ENCODE results near the gene FOXN3.

The FOXN3 gene

DNA sequence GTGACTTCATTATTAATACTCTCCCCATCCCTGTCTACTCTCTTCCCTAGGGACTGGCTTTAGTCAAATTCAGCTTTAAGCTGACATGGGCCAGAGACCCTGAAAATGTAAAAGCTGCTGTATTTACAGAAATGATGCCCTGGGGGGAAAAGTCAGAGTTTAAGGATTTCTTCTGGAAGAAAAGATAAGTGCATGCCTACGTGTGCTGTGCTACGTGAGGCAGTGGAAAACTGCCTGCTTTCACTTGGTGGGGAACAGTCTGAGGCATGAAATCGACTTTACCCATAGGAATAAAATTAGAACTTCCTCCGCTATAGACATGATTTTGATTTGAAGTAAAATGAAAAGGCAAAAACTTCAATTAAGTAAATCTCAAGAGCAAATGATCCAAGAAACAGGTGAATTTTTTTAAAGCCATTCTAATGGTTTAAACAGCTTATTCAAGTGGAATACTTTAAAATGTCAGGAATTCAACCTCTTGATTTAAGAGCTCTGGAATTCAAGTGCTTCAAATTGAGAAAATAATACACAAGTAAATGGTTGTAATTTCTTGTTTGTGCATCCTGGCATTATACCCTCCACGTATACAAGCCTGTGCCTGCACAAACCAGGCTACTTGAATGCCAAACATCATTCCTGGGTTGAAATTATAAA lies 168.5 kb downstream of the FOXN3 start:
- no peak for DNase-seq

DNA sequence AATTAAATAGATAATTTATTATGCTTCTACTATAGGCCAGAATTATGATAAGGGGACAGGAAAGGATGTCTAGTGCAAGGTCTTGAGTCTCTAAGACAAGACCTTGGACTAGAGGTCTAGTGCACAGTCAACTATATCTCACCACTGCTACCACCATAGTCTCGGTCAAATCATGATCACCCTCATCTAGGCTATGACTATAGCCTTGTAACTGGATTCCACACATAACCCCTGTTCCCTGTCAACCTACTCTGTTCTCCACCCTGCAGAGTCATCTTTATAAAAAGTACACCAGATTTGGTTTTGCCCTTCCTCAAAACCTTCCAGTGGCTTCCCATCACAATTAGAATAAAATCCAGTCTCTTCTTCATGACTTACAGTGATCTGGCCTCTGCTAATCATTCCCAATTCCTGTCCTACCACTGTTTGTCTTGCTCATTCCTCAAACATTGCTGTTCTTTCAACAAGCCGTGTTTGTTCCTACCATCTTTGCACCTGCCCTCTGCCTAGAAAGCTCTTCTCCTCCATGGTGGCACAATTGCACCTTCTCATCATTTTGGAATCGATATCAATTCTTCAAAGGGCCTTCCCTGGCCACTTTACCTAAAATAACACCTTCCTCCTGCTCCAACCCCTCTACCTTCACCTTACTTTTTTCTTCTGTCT lies 169.4 kb downstream of the FOXN3 start:
- in situ Hi-C loops (cut with MboI; ENCODE audit: low pct_unique_long_range_greater_than_20kb, low sequenced_read_pairs), result no loop called here
- DNase-seq, result no peak

More for the DNA sequence above, 168.5 kb downstream of the FOXN3 start:
- in situ Hi-C loops (cut with MboI; ENCODE audit: low pct_unique_long_range_greater_than_20kb, low sequenced_read_pairs), result no loop called here

DNA sequence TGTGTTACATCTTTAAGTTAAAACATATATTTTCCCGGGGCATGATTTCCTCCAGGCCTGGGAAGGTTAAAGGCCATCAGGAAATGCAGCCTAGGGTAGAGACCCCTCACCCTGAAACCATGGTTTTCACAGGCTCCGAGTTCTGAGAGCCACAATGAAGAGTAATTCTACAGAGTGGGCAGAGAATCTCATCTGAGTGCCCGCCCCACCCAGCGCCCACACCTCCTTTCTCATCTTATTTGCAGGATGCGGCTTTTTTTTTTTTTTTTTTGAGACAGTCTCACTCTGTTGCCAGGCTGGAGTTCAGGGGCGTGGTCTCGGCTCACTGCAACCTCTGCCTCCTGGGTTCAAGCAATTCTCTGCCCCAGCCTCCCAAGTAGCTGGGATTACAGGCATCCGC lies 170.7 kb downstream of the FOXN3 start:
- in situ Hi-C loops (cut with MboI; ENCODE audit: low pct_unique_long_range_greater_than_20kb, low sequenced_read_pairs), result no loop called here
- DNase-seq, result no peak

- DNase-seq, result no peak
- in situ Hi-C loops (cut with MboI; ENCODE audit: low pct_unique_long_range_greater_than_20kb, low sequenced_read_pairs), result no loop called here
Observed at GRCh38 chr14:89245802-89246201, 171.2 kb downstream of the FOXN3 start.

DNA sequence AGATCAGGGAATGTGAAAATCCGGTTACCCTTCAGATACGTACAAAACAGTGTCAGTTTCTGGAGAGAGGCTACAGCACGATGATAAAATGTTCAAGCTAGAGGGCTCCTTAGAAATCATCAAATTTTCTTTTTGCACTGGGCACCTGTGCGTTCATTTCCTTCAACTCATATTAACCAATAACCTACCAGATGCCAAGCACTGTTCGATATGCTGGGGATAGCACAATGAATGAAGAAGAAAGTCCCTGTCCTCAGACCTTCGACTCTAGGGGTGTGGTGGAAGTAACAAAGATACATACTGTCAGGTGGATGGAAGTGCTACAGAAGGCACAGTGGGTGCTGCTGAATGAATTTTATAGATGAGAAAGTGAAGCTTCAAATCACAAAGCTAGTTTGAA lies 172.3 kb downstream of the FOXN3 start:
- in situ Hi-C loops (cut with MboI; ENCODE audit: low pct_unique_long_range_greater_than_20kb, low sequenced_read_pairs), result no loop called here
- DNase-seq, result no peak

DNA sequence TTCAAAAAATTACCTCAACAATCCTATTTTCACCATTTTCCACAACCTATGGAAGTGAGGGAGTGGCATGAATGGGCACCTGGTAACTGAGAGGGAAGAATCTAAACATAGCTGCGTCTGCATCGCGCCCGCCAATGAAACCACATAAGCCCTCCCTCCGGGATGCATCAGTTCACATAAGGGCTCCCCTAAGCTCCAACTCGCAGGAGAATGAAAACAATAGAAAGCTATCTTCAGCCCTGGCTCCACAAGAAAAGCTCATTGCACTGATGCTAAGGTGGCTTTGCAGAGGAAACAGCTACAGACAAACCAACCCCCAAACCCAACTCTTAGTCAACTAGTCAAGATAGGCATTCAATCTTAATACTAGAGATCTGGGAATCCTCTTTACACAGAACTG lies 173.3 kb downstream of the FOXN3 start:
- in situ Hi-C loops (cut with MboI; ENCODE audit: low pct_unique_long_range_greater_than_20kb, low sequenced_read_pairs), result no loop called here

DNA sequence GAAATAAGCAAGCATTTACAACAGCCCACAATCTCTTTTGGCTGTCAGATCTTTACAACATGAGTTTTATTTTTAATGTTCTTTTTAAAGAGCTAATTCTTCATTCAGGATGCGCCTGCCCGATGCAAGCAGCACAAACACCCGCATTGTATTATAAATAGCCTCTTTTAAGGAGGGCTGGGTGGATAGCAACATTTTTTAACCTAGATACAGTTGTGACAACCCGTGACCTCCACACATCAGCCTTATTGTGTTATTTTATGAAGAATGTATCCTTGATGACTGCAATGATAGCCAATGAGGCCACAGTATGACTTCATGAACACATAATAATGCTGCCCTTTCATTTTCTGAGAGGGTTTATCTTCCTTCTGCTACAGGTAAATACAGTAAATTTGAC lies 173.7 kb downstream of the FOXN3 start:
- in situ Hi-C loops (cut with MboI; ENCODE audit: low pct_unique_long_range_greater_than_20kb, low sequenced_read_pairs), result no loop called here
- DNase-seq, result no peak

More for the DNA sequence above, 173.3 kb downstream of the FOXN3 start:
- DNase-seq, result no peak

GRCh38 chr14:89242652-89243279 lies 174.3 kb downstream of the FOXN3 start:
- no peak for DNase-seq
- in situ Hi-C loops (cut with MboI; ENCODE audit: low pct_unique_long_range_greater_than_20kb, low sequenced_read_pairs), result no loop called here

DNA sequence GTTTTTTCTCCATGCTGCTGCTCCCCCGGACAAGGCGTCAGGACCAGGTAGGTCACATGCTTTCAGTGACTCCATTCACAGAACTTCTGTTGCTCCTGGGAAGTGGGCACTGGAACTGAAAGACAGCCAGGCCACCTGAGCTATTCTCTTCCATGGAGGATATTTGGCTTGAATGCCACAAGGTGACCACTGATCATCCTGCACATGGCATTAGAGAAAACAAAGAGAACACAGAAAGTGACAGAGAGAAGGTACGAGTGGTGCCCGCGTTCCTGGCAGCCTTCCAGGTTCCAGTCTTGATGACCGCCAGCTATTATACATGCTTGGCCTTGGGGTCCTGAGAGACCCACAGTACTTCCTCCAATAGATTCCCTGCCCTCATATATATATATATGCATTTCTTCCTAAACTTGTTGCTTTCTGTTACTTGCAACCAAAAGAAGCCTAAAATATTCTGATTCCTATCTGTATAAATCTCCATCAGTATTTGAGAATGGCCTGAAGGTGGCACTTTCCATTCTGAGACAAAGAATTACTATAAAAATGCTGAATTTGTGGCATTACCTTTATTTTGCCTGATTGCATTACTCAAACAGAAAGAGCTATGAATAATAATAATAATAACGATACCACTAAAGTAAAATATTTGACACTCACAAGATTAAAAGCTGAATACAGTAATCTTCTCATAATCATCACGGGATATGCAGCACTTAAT lies 174.9 kb downstream of the FOXN3 start:
- DNase-seq, result no peak
- in situ Hi-C loops (cut with MboI; ENCODE audit: low pct_unique_long_range_greater_than_20kb, low sequenced_read_pairs), result no loop called here

- in situ Hi-C loops (cut with MboI; ENCODE audit: low pct_unique_long_range_greater_than_20kb, low sequenced_read_pairs), result no loop called here
- peak; percentile 14 for DNase-seq
Observed at GRCh38 chr14:89241257-89241656, 175.8 kb downstream of the FOXN3 start.

- peak; percentile 32 for DNase-seq
- in situ Hi-C loops (cut with MboI; ENCODE audit: low pct_unique_long_range_greater_than_20kb, low sequenced_read_pairs), result no loop called here
Observed at GRCh38 chr14:89240414-89240813, 176.6 kb downstream of the FOXN3 start.

DNA sequence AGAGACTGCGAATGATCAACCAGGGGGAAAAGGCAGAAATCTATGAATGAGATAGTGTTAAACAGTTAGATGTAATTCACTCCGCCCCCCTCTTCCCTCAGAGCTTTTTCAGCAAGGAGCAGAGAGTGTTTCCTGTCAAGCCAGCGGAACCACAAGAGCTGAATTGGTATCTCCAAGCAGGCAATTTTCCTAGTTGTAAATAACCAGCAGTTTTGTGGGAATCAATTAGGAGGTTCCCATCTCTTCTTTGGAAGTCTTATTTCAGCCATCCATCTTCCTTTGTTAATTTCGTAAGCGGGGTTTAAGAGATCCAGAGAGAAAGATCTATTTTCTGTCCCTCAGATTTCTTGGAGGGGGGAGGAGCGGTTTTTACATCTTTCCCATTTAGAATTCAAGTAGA lies 178.0 kb downstream of the FOXN3 start:
- DNase-seq, result no peak
- in situ Hi-C loops (cut with MboI; ENCODE audit: low pct_unique_long_range_greater_than_20kb, low sequenced_read_pairs), result no loop called here

DNA sequence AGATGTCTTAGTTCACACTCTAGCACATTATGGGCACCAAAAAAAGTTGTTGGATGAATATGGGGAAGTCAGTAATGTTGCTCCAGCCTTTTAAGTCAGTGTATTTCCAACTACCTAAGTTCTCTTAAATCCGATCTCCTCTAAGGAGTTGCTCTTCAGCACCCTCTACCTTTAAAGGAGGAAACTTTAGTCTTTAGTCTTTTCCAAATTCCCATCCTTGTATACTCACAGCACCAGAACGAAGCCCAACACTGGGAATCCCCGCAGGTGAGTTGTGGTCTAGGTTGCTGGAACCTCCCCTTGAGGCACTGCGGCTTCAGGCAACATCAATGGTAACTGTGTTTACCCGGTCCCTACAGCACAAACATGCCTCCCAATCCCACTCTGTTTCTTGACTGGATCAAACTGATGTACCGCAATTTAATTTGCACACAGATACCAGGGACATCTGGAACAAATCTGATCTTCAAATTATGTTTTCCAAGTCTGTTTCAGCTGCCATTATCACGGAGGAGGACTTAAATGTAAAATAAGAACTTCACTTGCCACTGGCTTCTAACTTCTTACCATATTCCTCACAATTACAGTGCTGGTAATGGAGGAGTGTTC lies 179.0 kb downstream of the FOXN3 start:
- peak; percentile 38 for DNase-seq
- in situ Hi-C loops (cut with MboI; ENCODE audit: low pct_unique_long_range_greater_than_20kb, low sequenced_read_pairs), result no loop called here

- in situ Hi-C loops (cut with MboI; ENCODE audit: low pct_unique_long_range_greater_than_20kb, low sequenced_read_pairs), result no loop called here
Observed at GRCh38 chr14:89236851-89237250, 180.2 kb downstream of the FOXN3 start.

DNA sequence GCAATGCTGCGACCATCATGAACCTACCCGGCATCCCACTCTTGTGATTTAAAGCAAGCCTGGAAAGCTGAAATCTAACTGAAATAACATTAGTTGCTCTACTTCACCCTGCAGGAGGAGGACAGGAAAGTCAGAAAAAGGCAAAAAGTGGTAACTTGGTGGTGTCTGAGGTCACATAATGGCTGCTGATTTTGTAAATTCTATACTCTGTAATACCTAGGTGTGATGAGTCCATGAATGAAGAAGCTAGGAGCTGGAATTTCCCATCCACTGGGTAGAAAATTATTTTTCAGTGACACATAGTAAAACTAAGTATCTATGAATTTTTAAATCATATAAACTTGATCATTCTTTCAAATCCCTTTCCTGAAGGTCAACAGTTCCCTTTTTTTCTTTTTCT lies 183.8 kb downstream of the FOXN3 start:
- no peak for DNase-seq
- in situ Hi-C loops (cut with MboI; ENCODE audit: low pct_unique_long_range_greater_than_20kb, low sequenced_read_pairs), result no loop called here

More at GRCh38 chr14:89236851-89237250, 180.2 kb downstream of the FOXN3 start:
- DNase-seq, result no peak

DNA sequence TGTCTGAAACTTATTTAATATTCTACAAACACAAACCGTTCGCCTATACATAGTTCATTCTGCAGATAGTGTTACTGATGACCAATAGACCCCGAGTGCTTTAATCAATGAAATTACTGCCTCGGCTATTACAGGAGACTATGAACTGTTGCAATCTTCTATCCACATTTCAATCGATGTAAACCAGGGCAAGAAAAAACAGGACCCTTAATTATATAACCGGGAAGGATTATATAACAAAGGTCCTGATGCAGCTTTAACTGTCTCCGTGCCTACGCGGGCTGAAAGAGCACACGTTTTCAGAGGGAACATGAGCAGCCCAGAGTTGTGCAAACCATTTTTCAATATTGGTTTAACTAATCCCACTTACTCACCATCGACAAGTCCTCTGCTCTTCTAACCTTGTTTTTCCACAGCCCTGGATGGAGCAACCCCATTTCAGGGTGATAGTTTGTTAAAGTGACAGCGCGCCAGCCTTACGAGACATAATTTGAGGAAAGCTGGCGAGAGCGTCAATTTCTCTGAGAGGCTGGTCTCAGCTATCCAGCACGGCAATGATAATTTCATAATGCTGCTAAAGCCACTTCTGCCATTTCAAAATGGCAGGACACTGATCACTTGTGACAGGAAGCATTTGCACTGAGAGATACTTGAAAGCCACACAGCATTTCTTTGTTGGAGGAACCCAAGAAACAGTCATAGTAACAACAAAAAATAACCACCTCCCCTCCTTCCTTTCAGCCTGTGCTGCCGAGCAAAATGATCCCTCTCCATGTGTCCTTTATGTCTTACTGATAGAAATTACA lies 184.6 kb downstream of the FOXN3 start:
- DNase-seq, result no peak
- in situ Hi-C loops (cut with MboI; ENCODE audit: low pct_unique_long_range_greater_than_20kb, low sequenced_read_pairs), result no loop called here

DNA sequence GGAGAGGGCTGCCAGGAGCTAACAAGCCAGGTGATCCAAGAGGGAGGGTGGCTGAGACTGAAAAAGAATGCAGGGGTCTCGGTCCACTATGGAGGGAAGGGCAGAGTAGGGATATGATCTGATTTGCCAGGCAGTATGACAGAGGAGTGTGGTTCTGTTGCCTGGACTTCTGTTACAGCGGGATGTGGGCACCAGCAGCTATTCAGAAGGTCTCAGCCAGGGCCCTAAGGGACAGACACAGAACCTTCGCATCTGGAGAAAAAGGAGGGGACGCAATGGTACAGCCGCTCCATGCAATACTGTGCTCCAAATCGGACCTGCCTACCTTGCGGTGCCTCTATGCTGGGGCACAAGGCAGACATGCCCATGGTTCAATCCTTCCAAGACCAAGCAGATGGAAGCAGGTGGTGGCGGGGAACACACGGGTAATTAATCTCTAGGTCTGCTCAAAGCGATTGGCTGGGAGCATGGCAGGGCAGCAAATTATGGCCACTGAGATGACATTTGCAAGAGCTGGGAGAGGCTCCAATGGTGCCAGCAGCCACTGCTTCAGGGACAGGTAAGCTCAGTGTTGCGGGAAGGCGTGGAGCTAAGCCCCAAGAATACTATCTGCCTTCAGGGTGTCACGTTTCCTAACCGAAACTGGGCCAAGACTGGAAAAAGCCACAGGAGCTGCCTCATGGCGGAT lies 185.5 kb downstream of the FOXN3 start:
- no peak for DNase-seq
- in situ Hi-C loops (cut with MboI; ENCODE audit: low pct_unique_long_range_greater_than_20kb, low sequenced_read_pairs), result no loop called here

GRCh38 chr14:89228921-89229639 lies 188.0 kb downstream of the FOXN3 start:
- in situ Hi-C loops (cut with MboI; ENCODE audit: low pct_unique_long_range_greater_than_20kb, low sequenced_read_pairs), result no loop called here
- DNase-seq, result no peak

All from KBM-7 (cell line).